H1 (cell line): ENCODE measurements around the gene ARMCX2. TPM values are rescaled to one million over a fixed set of nuclear protein-coding genes. Genes with fewer than 3 reads are reported as not detected.
"Not testable (repeated sequence)": the region's sequence is repeated elsewhere in the genome, so short reads cannot be mapped to it uniquely, and the experiment has no call there.

Source experiments
- CTCF ChIA-PET: fragments of 300-600 bp; sonication (Branson Sonifier 250); formaldehyde crosslinking; loops from one replicate; lab custom pipeline; 2021; ENCODE audit not compliant: partially characterized antibody; lab: Charles Lee
- POLR2A ChIA-PET: fragments of 300-600 bp; sonication (Branson Sonifier 250); formaldehyde crosslinking; loops from one replicate; lab custom pipeline; 2021; ENCODE audit warnings: inconsistent platforms; ENCODE audit not compliant: partially characterized antibody; lab: Charles Lee
- DNase-seq, 2 experiments: peaks; one replicate each; pipeline versions ENCODE4 v3.0.0 to v3.0.0-alpha.2; 2010 to 2022; ENCODE audit warnings: low spot score in 2 of 2, low read depth in 1 of 2, mixed read lengths in 1 of 2
- FAIRE-seq: peaks from 2 replicates; lab custom pipeline; 2011; peaks lifted over from hg19 to GRCh38; lab: Jason Lieb, UNC
- H2AFZ ChIP-seq: 2 replicates; pipeline ENCODE4 v1.8.1; 2012; ENCODE audit warnings: low read length, inconsistent platforms
- H2AK5ac ChIP-seq: 2 replicates; pipeline ENCODE4 v1.6.1; 2013; ENCODE audit warnings: low read depth, low read length
- H2BK120ac ChIP-seq: replicated peaks from 2 replicates; pipeline ENCODE3; 2013; ENCODE audit warnings: low read depth, low read length, inconsistent platforms
- H2BK12ac ChIP-seq: 2 replicates; pipeline ENCODE4 v1.6.1; 2013; ENCODE audit warnings: low read depth, low read length
- H2BK15ac ChIP-seq: 2 replicates; pipeline ENCODE4 v1.6.1; 2013; ENCODE audit warnings: low read length
- H2BK20ac ChIP-seq: 2 replicates; pipeline ENCODE4 v1.6.1; 2013; ENCODE audit warnings: low read length
- H2BK5ac ChIP-seq: 2 replicates; pipeline ENCODE4 v1.6.1; 2013; ENCODE audit warnings: low read depth, low read length
- H3K14ac ChIP-seq: 2 replicates; pipeline ENCODE4 v1.6.1; 2013; ENCODE audit warnings: inconsistent platforms; ENCODE audit not compliant: insufficient read length
- H3K18ac ChIP-seq: 2 replicates; pipeline ENCODE4 v1.6.1; 2013; ENCODE audit warnings: low read length; ENCODE audit errors: extremely low read depth
- H3K23ac ChIP-seq: 2 replicates; pipeline ENCODE4 v1.6.1; 2013; ENCODE audit warnings: inconsistent platforms; ENCODE audit not compliant: insufficient read length
- H3K23me2 ChIP-seq: 2 replicates; pipeline ENCODE4 v1.6.1; 2013; ENCODE audit warnings: low read depth, low read length
- H3K27ac ChIP-seq: 2 replicates; pipeline ENCODE4 v1.6.1; 2011; ENCODE audit warnings: low read depth, low read length, inconsistent platforms
- H3K27me3 ChIP-seq, 4 experiments: replicated peaks in 1 of 4; 1 replicate in 1 of 4; 2 replicates in 3 of 4; pipeline versions ENCODE4 v1.6.1 to v1.8.1; 2011 to 2013; ENCODE audit warnings: low read length in 3 of 4, mild to moderate bottlenecking in 3 of 4, inconsistent platforms in 2 of 4, mixed read lengths in 2 of 4, moderate library complexity in 1 of 4; ENCODE audit not compliant: control insufficient read depth in 3 of 4, insufficient read depth in 3 of 4; ENCODE audit errors: extremely low read depth in 1 of 4
- H3K36me3 ChIP-seq, 4 experiments: 2 replicates each; pipeline versions ENCODE4 v1.6.1 to v1.8.1; 2011 to 2013; ENCODE audit warnings: mild to moderate bottlenecking in 4 of 4, low read length in 3 of 4, moderate library complexity in 2 of 4, control low read depth in 1 of 4, inconsistent platforms in 1 of 4; ENCODE audit not compliant: insufficient read depth in 4 of 4, control insufficient read depth in 2 of 4
- H3K4ac ChIP-seq: replicated peaks from 2 replicates; pipeline ENCODE3; 2013; ENCODE audit warnings: low read length, low read depth, mixed read lengths, inconsistent platforms; ENCODE audit not compliant: insufficient read length
- H3K4me1 ChIP-seq, 4 experiments: replicated peaks in 1 of 4; 1 replicate in 1 of 4; 2 replicates in 3 of 4; pipeline versions ENCODE4 v1.6.1 to v1.8.1; 2011 to 2013; ENCODE audit warnings: low read length in 3 of 4, inconsistent platforms in 2 of 4, mixed read lengths in 1 of 4; ENCODE audit not compliant: insufficient read depth in 4 of 4, control insufficient read depth in 3 of 4
- H3K4me2 ChIP-seq, 2 experiments: 2 replicates each; pipeline versions ENCODE4 v1.6.1 to v1.8.1; 2011 to 2013; ENCODE audit warnings: low read depth in 2 of 2, low read length in 2 of 2, control low read depth in 1 of 2, inconsistent platforms in 1 of 2, mild to moderate bottlenecking in 1 of 2; ENCODE audit not compliant: insufficient read depth in 1 of 2
- H3K4me3 ChIP-seq, 4 experiments: fragments of 200-600, 300-600 bp in 1 of 4; sonication (generic), shearing (Covaris generic), sonication (Bioruptor Twin) in 1 of 4; 2 replicates each; pipeline versions ENCODE4 v1.5.1 to v1.8.1; 2011 to 2016; ENCODE audit warnings: low read length in 4 of 4, low read depth in 3 of 4, control low read depth in 2 of 4, inconsistent platforms in 2 of 4, mild to moderate bottlenecking in 2 of 4, mixed read lengths in 1 of 4, moderate library complexity in 1 of 4; ENCODE audit not compliant: insufficient read depth in 2 of 4; ENCODE audit errors: extremely low read depth in 1 of 4
- H3K56ac ChIP-seq: replicated peaks from 2 replicates; pipeline ENCODE3; 2013; ENCODE audit warnings: low read depth, mild to moderate bottlenecking, mixed read lengths, low read length, inconsistent platforms; ENCODE audit not compliant: insufficient read length
- H3K79me1 ChIP-seq: 2 replicates; pipeline ENCODE4 v1.6.1; 2013; ENCODE audit warnings: low read depth, low read length, control low read depth
- H3K79me2 ChIP-seq, 2 experiments: 2 replicates each; pipeline versions ENCODE4 v1.6.1 to v1.8.1; 2012 to 2013; ENCODE audit warnings: low read length in 2 of 2, mild to moderate bottlenecking in 2 of 2, inconsistent platforms in 1 of 2; ENCODE audit not compliant: insufficient read depth in 2 of 2, control insufficient read depth in 1 of 2
- H3K9ac ChIP-seq, 4 experiments: replicated peaks in 1 of 4; 1 replicate in 1 of 4; 2 replicates in 3 of 4; pipeline versions ENCODE4 v1.6.1 to v1.8.1; 2011 to 2013; ENCODE audit warnings: low read depth in 3 of 4, low read length in 3 of 4, control low read depth in 2 of 4, mild to moderate bottlenecking in 2 of 4, moderate library complexity in 2 of 4, inconsistent platforms in 1 of 4; ENCODE audit errors: extremely low read depth in 1 of 4
- H3K9me3 ChIP-seq, 2 experiments: 2 replicates each; pipeline versions ENCODE4 v1.6.1 to v1.8.1; 2012 to 2013; ENCODE audit warnings: mild to moderate bottlenecking in 2 of 2, moderate library complexity in 2 of 2, control low read depth in 1 of 2, inconsistent platforms in 1 of 2, low read depth in 1 of 2, low read length in 1 of 2, mixed read lengths in 1 of 2; ENCODE audit not compliant: insufficient read depth in 2 of 2
- H4K20me1 ChIP-seq, 2 experiments: replicated peaks in 1 of 2; 2 replicates each; pipeline versions ENCODE3 to v1.8.1; 2011 to 2013; ENCODE audit warnings: inconsistent platforms in 2 of 2, low read length in 2 of 2, mild to moderate bottlenecking in 1 of 2; ENCODE audit not compliant: insufficient read depth in 2 of 2, control insufficient read depth in 1 of 2
- H4K5ac ChIP-seq: 2 replicates; pipeline ENCODE4 v1.6.1; 2013; ENCODE audit warnings: low read length, low read depth, mixed read lengths, inconsistent platforms; ENCODE audit not compliant: insufficient read length
- H4K8ac ChIP-seq: 2 replicates; pipeline ENCODE4 v1.8.0; 2013; ENCODE audit warnings: mild to moderate bottlenecking, moderate library complexity, low read length, inconsistent platforms; ENCODE audit not compliant: insufficient read depth; ENCODE audit errors: extremely low read depth
- H4K91ac ChIP-seq: replicated peaks from 2 replicates; pipeline ENCODE3; 2013; ENCODE audit warnings: low read length, mixed read lengths, inconsistent platforms; ENCODE audit not compliant: insufficient read length
- RFX5 ChIP-seq: IDR thresholded peaks from 2 replicates; pipeline ENCODE4 v1.6.1; 2011; ENCODE audit warnings: low read depth, low read length, improper control_type of control experiment, borderline replicate concordance
- WGBS, 2 experiments: shearing (Covaris generic) in 1 of 2; methylation state at CpG; one replicate each; pipeline versions ENCODE4 v1.1.6 to v1.1.7; 2013 to 2015; ENCODE audit warnings: low lambda C conversion rate in 2 of 2, mixed read lengths in 2 of 2, inconsistent platforms in 1 of 2, low coverage in 1 of 2, missing lambda C conversion rate in 1 of 2; ENCODE audit not compliant: insufficient replicate concordance in 2 of 2, insufficient coverage in 1 of 2, insufficient read length in 1 of 2; ENCODE audit errors: extremely low coverage in 1 of 2, missing lambda C conversion rate in 1 of 2; 5-methylcytosine and 5-hydroxymethylcytosine counted together
- polyA plus RNA-seq, 7 experiments: library from polyadenylated mRNA; depleted of rRNA in 3 of 7; stranded (reverse) in 5 of 7; unstranded in 2 of 7; fragments of >200 nt in 5 of 7; fragments of 200-250 nt in 2 of 7; gene quantifications; 1 replicate in 5 of 7; 2 replicates in 1 of 7; 4 replicates in 1 of 7; pipeline versions ENCODE4 v1.2.1 to v1.2.3, GENCODE V29; 2011 to 2013; ENCODE audit warnings: missing spikeins in 2 of 7, mixed read lengths in 2 of 7
- total RNA-seq: library from RNA; stranded (reverse); fragmentation: NEBNext Ultra II Directional; extraction: Animal tissue kit (Norgen Biotek cat#: 25700); gene quantifications from 2 replicates; pipeline ENCODE4 v1.2.1, GENCODE V29; 2021

Gene ARMCX2
- total and polyA plus RNA-seq, 2 of the 8 experiments (the other 6 are each of a cell fraction or from before 2014, with no cell fraction given) = 39.7 to 113 TPM

GRCh38 chrX:101655534-101655933 is 4.1 kb downstream of the ARMCX2 start:
- WGBS, 2 experiments = 89% methylated on average over 3 of the region's 3 CpGs; no CpG with 5 or more reads in 1 of the 2 experiments
- no peak for FAIRE-seq

DNA sequence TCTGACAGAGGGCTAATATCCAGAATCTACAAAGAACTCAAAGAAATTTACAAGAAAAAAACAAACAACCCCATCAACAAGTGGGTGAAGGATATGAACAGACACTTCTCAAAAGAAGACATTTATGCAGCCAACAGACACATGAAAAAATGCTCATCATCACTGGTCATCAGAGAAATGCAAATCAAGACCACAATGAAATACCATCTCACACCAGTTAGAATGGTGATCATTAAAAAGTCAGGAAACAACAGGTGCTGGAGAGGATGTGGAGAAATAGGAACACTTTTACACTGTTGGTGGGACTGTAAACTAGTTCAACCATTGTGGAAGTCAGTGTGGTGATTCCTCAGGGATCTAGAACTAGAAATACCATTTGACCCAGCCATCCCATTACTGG is 11.9 kb downstream of the ARMCX2 start:
- H3K79me1 ChIP-seq, H2AK5ac ChIP-seq, H4K8ac ChIP-seq, H2BK15ac ChIP-seq, H3K4me3 ChIP-seq, H2AFZ ChIP-seq, H4K91ac ChIP-seq, H2BK5ac ChIP-seq, H3K4ac ChIP-seq, H3K27me3 ChIP-seq, CTCF ChIA-PET, POLR2A ChIA-PET, H3K56ac ChIP-seq, H3K18ac ChIP-seq, H3K14ac ChIP-seq, H3K4me1 ChIP-seq, H3K36me3 ChIP-seq, H2BK20ac ChIP-seq, H3K79me2 ChIP-seq, DNase-seq, H3K9me3 ChIP-seq, FAIRE-seq, H2BK120ac ChIP-seq, H3K27ac ChIP-seq, H3K9ac ChIP-seq, H2BK12ac ChIP-seq, H3K23me2 ChIP-seq, H4K5ac ChIP-seq, H3K4me2 ChIP-seq, H3K23ac ChIP-seq, H4K20me1 ChIP-seq: not testable (repeated sequence)

More at GRCh38 chrX:101655534-101655933, 4.1 kb downstream of the ARMCX2 start:
- Histone ChIP-seq H3K36me3 (peaks cover 3 to 18% (median 8%) of the 10 kb centered on the region in 4 experiments; a peak in 6 of 8 replicates), H3K27ac (no peak overlapping the region), H3K9me3 (no peaks in the 10 kb centered on the region), H2AK5ac (no peak overlapping the region), H3K4ac (no peak overlapping the region), H3K23ac (no peak overlapping the region), H2BK20ac (no peak overlapping the region), H3K79me1 (no peaks in the 10 kb centered on the region; the same call in 1 of the 2 replicates), H3K9ac (no peak overlapping the region), H4K91ac (no peak overlapping the region), H3K27me3 (no peaks in the 10 kb centered on the region), H2BK5ac (no peak overlapping the region), H4K8ac (no peak overlapping the region), H3K4me2 (no peak overlapping the region), H3K18ac (no peak overlapping the region), H3K4me3 (no peak overlapping the region), H3K23me2 (no peaks in the 10 kb centered on the region), H3K4me1 (peaks cover 0 to 4% (median 1%) of the 10 kb centered on the region in 4 experiments; a peak in 2 of 7 replicates), H3K79me2 (no peaks in the 10 kb centered on the region), H2AFZ (no peak overlapping the region), H2BK15ac (no peak overlapping the region), H3K14ac (no peak overlapping the region), H4K5ac (no peak overlapping the region), H2BK120ac (no peak overlapping the region), H3K56ac (no peak overlapping the region), H2BK12ac (no peak overlapping the region), H4K20me1 (no peaks in the 10 kb centered on the region)
- ChIA-PET CTCF (no interaction called here), POLR2A (no interaction called here)
- TF ChIP-seq RFX5 = no peak
- DNase-seq = no peak
